Breast epithelium (tissue), 3 donors: ENCODE results near the gene MRPL20.

Experiments
- POLR2A ChIP-seq: fragments of 450-650 bp; IDR thresholded peaks from one replicate; pipeline ENCODE4 v1.6.1; 2016; ENCODE audit warnings: antibody characterized with exemption, mild to moderate bottlenecking, moderate library complexity
- POLR2AphosphoS5 ChIP-seq, 3 donors: sonication (generic); formaldehyde crosslinking; IDR thresholded peaks; one replicate each; pipeline ENCODE4 v1.6.1; 2017; ENCODE audit warnings: antibody characterized with exemption in 3 of 3
- TF ChIP-seq, protein P1 (sequence below), 3 donors: fragments of 450-650 bp; IDR thresholded peaks; one replicate each; pipeline ENCODE4 v1.5.1; 2016 to 2017; ENCODE audit warnings: antibody characterized with exemption in 3 of 3, mild to moderate bottlenecking in 3 of 3, moderate library complexity in 3 of 3

DNA sequence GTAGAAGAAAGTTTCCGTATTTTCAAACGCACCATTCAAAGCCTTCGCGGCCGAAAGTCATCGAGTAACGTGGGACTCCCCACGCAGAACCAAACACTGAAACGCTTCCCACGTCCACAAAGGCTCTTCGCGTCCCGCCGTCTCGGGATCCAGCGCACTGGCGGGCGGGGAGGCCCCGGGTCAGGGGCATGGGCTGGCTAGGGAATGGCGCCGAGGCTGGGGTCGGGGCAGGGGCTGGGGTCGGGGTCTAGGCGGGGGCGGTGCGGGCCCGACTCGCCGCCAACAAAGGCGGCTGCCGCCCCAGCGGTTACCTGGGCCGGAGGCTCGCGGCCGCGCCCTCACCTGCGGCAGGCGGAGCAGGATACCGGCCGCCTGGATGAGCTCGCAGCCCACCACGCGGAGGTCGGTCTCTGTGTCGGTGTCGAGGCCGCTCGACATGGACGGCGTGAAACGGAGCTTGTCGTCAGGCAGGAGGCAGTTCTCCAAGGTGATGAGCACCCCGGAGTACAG, 8.4 kb downstream of the MRPL20 start:
- TF ChIP-seq, protein P1, sequence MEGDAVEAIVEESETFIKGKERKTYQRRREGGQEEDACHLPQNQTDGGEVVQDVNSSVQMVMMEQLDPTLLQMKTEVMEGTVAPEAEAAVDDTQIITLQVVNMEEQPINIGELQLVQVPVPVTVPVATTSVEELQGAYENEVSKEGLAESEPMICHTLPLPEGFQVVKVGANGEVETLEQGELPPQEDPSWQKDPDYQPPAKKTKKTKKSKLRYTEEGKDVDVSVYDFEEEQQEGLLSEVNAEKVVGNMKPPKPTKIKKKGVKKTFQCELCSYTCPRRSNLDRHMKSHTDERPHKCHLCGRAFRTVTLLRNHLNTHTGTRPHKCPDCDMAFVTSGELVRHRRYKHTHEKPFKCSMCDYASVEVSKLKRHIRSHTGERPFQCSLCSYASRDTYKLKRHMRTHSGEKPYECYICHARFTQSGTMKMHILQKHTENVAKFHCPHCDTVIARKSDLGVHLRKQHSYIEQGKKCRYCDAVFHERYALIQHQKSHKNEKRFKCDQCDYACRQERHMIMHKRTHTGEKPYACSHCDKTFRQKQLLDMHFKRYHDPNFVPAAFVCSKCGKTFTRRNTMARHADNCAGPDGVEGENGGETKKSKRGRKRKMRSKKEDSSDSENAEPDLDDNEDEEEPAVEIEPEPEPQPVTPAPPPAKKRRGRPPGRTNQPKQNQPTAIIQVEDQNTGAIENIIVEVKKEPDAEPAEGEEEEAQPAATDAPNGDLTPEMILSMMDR (IDR thresholded peaks at IDR 0.05), result no peak
- no peak for TF ChIP-seq POLR2A
- no peak for TF ChIP-seq POLR2AphosphoS5 (IDR thresholded peaks at IDR 0.05)
